Kidney capillary endothelial cell (primary cell): ENCODE results near the gene GLMP.

Source experiments
- DNase-seq: peaks from one replicate; pipeline ENCODE4 v3.0.0-alpha.2; 2018; ENCODE audit warnings: low spot score

GLMP gene

GRCh38 chr1:156285437-156285836 is 10.0 kb downstream of the GLMP start:
- no peak for DNase-seq

DNA sequence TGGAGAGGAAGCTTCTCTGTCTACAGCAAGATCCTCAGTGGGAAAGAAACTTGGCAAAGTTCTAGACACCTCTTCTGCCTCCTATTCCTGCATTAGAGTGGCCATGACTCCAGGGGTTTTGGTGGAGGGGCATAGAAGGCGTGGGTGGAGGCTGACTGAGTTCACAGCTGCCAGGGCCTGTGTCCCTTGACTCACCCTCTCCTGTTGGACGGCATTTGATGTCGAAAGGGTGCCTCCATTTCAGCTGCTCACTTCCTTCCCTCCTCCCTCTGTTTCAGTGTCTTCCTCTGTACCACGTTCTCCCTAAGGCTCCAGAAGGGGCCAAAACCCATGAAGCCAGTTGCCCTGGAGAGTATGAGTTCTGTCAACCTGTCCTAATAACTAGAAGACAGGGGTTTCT is 10.7 kb downstream of the GLMP start:
- no peak for DNase-seq

DNA sequence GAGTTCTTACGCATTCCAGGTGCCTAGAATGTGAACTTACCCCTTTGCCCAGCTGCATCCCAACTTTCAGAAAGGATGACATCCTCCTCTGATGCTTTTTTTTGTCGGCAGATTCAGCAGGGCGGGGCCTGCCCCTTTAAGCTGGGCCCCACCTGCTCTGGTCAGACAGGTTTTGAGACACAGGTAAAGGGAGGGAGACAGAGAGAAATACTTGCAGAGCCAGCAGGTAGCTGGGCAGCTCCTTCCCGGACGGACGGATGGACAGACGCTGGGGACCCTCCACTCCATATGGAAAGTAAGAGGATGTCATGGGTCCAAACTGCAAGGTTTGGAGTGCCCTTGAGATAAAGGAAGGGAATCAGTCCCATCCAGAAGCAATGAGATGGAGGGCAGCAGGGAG is 11.4 kb downstream of the GLMP start, which contains the start of gene TMEM79:
Gene TMEM79 (plus strand): TSS at position 214 of the 400 bp plus-strand sequence. CDS start 902 bp downstream, outside the sequence.
- no peak for DNase-seq

DNA sequence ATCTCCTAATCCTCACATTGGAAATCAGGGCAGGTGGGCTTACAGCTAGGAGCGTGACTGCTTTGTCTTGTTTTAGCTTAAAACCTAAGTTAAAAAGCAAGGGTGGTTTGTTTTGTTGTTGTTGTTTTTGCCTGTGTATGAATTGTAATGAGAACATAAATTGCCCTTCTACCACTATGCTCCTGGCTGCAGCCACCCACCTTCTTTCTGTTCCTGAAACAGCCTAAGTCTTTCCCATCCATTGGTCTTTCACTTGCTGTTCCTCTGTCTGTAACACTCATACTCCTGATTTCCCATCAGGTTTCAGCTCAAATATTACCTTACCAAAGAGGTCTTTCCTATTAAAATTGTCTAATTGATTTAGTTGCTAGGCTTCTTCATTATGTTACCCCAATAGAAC is 12.0 kb downstream of the GLMP start:
- DNase-seq, result no peak

- peak; percentile 97 for DNase-seq
Observed at GRCh38 chr1:156282479-156283222, 12.8 kb downstream of the GLMP start, which contains the start of gene SMG5. SMG5 (minus strand) TSS chr1:156282825; CDS start chr1:156282680, 145 bp downstream.

GRCh38 chr1:156281693-156282478 is 13.6 kb downstream of the GLMP start:
- DNase-seq, result peak; percentile 16

DNA sequence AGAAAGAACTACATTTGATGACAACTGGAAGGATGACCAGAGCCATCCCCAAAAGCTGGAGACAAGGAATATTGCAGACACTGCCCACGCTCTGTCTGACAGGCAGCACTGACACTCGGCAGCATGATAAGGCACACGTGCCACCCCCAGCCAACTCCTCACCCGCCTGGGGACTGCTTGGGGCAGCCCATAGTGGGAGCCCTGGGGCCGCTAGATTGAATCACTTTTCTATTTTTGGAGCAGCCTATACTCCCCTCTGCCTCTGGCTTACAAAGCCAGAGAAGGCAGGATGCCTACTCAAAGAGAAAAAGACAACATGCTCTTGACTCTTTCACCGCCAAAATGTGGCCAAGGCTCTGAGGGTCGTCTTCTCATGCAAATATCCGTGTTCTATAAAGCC is 14.2 kb downstream of the GLMP start:
- DNase-seq, result peak; percentile 37

DNA sequence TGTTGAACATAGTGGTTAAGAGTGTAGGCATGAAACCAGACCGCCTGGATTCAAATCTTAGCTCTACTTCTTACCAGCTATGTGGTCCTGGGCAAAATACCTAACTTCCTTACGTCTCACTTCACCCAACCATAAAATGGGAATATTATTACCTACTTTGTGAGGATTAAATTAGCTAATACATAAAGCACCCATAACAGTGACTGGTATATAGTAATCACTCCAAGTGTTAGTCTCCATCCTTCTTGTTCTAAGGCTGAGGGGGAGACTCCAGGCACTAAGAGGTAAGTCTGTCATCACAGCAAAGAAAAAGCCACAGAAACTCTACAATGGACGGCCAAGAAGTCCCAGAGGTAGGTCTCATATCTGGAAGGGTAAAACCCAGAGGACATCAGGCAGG is 15.6 kb downstream of the GLMP start:
- no peak for DNase-seq

DNA sequence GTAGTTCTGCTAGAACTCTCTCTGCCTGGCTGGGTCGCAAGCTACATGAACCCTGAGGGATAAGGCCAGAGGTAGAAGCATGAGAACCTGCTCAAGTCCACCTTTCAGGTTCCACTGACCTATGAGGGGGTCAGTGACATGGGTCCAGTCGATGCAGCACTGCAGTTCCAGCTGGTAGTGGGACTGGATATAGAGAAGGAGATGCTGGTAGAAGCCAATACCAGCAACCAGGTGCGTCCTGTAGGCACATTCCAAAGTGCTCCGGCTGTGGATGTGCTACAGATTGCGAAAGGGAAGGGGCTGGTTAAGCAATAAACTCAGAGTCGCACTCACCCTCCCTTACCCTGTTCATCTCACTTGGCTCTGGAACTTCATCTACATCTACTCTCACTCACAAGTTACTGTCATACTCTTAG is 18.5 kb downstream of the GLMP start:
- no peak for DNase-seq

- no peak for DNase-seq
Observed at GRCh38 chr1:156276532-156276931, 18.9 kb downstream of the GLMP start.

DNA sequence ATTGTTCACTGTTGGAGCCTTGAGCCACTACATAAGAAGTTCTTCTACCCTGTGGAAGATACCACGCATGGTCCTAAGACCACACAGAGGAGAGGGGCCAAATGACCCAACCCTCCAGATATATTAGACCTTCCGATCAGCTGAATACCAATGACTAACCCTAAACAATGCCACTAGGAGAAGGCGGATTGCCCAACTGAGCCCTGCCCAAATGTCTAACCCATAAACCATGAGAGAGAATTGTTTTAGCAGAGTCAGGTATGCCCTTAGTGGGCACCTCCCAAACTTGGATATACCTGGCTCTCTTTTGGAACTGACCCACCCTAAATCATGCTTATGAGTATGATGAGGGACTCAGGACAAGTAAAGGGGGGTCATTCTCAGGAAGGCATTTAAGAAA is 25.2 kb downstream of the GLMP start:
- DNase-seq, result no peak

- DNase-seq, result no peak
Observed at GRCh38 chr1:156268336-156268735, 27.1 kb downstream of the GLMP start.

GRCh38 chr1:156266051-156266450 is 29.4 kb downstream of the GLMP start:
- DNase-seq, result no peak

DNA sequence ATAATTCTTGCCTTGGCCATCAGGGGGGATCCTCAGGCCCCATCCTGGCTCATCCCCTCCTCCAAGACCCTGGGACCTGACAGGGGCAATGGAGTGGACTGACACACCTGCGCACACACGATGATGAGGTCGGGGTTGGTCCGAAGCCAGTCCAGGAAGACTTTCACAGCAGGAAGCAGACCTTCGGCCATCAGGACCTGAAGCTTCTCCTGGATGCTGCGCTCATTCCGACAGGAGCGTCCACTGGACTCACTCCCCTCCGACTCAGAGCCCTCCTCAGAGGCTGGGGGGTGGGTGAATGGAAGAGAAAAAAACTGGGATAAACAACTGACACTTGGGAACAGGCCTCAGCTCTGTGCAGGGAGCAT is 32.2 kb downstream of the GLMP start:
- no peak for DNase-seq

DNA sequence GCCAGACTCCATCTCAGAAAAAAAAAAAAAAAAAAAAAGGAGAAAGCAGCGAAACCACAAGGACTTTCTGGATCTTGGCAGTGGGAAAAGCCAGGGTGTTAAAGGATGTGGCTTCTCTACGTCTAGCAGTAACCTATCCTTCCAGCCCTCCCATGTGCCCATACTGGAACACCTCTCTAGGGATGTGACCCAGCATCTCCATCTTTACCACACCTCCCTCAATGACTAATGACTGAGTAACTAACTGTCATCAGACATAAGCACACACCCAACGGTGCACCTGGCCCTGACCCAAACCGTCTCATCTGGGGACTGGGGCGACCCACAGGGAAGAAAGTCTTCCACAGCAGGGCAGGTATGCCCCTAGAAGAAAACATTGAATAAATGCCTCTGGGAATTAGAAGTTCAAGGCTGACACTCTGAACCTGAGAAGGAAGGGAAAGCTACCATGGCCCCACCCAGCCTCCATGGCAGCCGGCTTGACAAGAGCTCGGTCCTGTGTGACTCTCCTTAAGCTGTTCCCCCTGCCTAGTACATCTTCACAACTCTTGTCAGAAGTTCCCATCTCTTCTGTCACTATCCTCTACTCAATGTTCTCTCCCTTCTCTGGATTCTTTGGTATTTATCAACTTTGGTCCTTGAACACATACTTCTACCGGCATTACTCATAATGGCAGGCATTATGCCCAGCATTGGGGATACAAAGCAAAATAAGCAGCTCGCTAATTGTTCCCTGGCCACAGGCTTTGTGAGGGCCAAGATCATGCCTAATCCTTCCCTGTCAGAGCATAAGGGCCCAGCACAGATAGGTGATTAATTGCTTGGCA is 32.8 kb downstream of the GLMP start:
- DNase-seq, result no peak

- DNase-seq, result no peak
Observed at GRCh38 chr1:156260896-156261295, 34.6 kb downstream of the GLMP start.

- no peak for DNase-seq
Observed at GRCh38 chr1:156259805-156260204, 35.7 kb downstream of the GLMP start.

DNA sequence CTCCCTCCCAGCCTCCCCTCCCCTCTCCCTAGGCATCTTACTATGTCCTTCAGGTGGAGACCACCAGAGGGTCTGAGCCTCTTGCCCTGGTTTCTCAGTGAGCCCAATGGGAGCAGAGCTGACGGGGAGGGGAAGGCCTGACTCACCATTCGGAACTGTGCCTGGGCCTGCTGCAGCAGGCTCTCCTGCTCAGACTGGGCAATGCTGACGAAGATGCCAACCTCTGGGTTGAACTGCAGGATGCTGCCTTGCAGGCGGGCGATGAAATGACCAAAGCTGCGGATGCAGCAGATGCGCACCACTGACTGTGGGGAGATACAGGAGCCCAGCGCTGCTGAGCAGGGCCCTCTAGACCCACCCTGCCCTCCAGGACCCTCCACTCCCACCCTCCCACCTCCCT is 36.6 kb downstream of the GLMP start:
- DNase-seq, result no peak

DNA sequence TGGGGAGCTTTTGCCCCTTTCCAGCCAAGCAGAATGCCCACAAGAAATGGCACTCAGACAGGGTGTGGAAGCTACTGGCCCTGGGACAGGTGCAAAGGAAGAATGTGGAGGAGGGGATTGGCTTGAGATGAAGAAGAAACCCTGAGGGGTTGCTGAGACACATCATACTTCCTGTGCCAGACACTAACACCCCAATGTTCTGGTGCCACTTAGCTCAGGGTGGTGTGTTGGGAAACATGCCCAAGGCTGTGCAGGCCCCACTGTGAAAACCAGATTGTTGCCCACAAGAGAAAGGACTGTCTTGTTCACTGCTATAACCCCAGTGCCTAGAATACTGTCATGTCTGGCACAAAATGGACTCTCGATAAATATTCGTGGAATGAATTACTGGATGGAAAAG is 37.8 kb downstream of the GLMP start:
- no peak for DNase-seq

- DNase-seq, result no peak
Observed at GRCh38 chr1:156253634-156254033, 41.8 kb downstream of the GLMP start.

GRCh38 chr1:156251527-156251926 is 44.0 kb downstream of the GLMP start:
- no peak for DNase-seq

GRCh38 chr1:156249593-156249992 is 45.9 kb downstream of the GLMP start:
- no peak for DNase-seq

- no peak for DNase-seq
Observed at GRCh38 chr1:156248323-156248683, 47.2 kb downstream of the GLMP start.
